Keratinocyte (primary cell): ENCODE measurements around the gene RND3. TPM values are rescaled to one million over a fixed set of nuclear protein-coding genes. Genes with fewer than 3 reads are reported as not detected.
A peak's percentile ranks its signal among the peaks of the same experiment; 100 is the strongest.

Experiments used
- DNase-seq: peaks from one replicate; pipeline ENCODE4 v3.0.0-alpha.2; 2011; ENCODE audit warnings: low read depth, missing footprints, low spot score
- FAIRE-seq: peaks from 2 replicates; lab custom pipeline; 2011; peaks lifted over from hg19 to GRCh38; lab: Jason Lieb, UNC
- H2AFZ ChIP-seq: 2 replicates; pipeline ENCODE4 v1.6.0; 2012; ENCODE audit warnings: low read length, control low read depth, inconsistent platforms; ENCODE audit not compliant: control insufficient read depth
- H3K27ac ChIP-seq: 2 replicates; pipeline ENCODE4 v1.5.1; 2011; ENCODE audit warnings: low read length; ENCODE audit not compliant: control insufficient read depth, insufficient read depth
- H3K27me3 ChIP-seq: 3 replicates; pipeline ENCODE4 v1.6.0; 2011; ENCODE audit warnings: low read length; ENCODE audit not compliant: control insufficient read depth, insufficient read depth; ENCODE audit errors: extremely low read depth
- H3K36me3 ChIP-seq, 2 experiments: 2 replicates in 1 of 2; 3 replicates in 1 of 2; pipeline ENCODE4 v1.5.1; 2011; ENCODE audit warnings: low read length in 2 of 2, mild to moderate bottlenecking in 1 of 2; ENCODE audit not compliant: control insufficient read depth in 2 of 2, insufficient read depth in 2 of 2; ENCODE audit errors: extremely low read depth in 1 of 2
- H3K4me1 ChIP-seq: 3 replicates; pipeline ENCODE4 v1.5.1; 2011; ENCODE audit warnings: low read length; ENCODE audit not compliant: control insufficient read depth, insufficient read depth; ENCODE audit errors: extremely low read depth
- H3K4me2 ChIP-seq: 3 replicates; pipeline ENCODE4 v1.6.0; 2011; ENCODE audit warnings: low read depth, low read length; ENCODE audit not compliant: control insufficient read depth, insufficient read depth; ENCODE audit errors: extremely low read depth
- H3K4me3 ChIP-seq, 3 experiments: fragments of 200-600 bp in 1 of 3; sonication (generic) in 1 of 3; 2 replicates in 2 of 3; 3 replicates in 1 of 3; pipeline ENCODE4 v1.5.1; 2011 to 2016; ENCODE audit warnings: low read length in 3 of 3, mild to moderate bottlenecking in 3 of 3, control low read depth in 2 of 3, inconsistent platforms in 1 of 3, low read depth in 1 of 3, mixed read lengths in 1 of 3, mixed run types in 1 of 3, moderate library complexity in 1 of 3; ENCODE audit not compliant: control insufficient read depth in 2 of 3, insufficient read depth in 2 of 3; ENCODE audit errors: extremely low read depth in 1 of 3
- H3K79me2 ChIP-seq: 2 replicates; pipeline ENCODE4 v1.6.0; 2012; ENCODE audit warnings: low read length; ENCODE audit not compliant: control insufficient read depth, insufficient read depth
- H3K9ac ChIP-seq: 3 replicates; pipeline ENCODE4 v1.6.0; 2011; ENCODE audit warnings: low read length; ENCODE audit not compliant: control insufficient read depth, insufficient read depth; ENCODE audit errors: extremely low read depth
- H3K9me1 ChIP-seq: 3 replicates; pipeline ENCODE4 v1.6.0; 2011; ENCODE audit warnings: low read length; ENCODE audit not compliant: control insufficient read depth, insufficient read depth; ENCODE audit errors: extremely low read depth
- H3K9me3 ChIP-seq: 2 replicates; pipeline ENCODE4 v1.5.1; 2012; ENCODE audit warnings: low read depth, low read length; ENCODE audit not compliant: control insufficient read depth
- H4K20me1 ChIP-seq: 3 replicates; pipeline ENCODE4 v1.6.0; 2011; ENCODE audit warnings: low read length; ENCODE audit not compliant: control insufficient read depth, insufficient read depth; ENCODE audit errors: extremely low read depth
- CTCF ChIP-seq, 3 experiments: IDR thresholded peaks in 1 of 3; conservative IDR thresholded peaks in 1 of 3; optimal IDR thresholded peaks in 1 of 3; 2 replicates in 2 of 3; 3 replicates in 1 of 3; pipeline versions ENCODE3 to v1.5.1; 2011; ENCODE audit warnings: low read length in 3 of 3, mild to moderate bottlenecking in 3 of 3, moderate library complexity in 2 of 3, control low read depth in 1 of 3, inconsistent platforms in 1 of 3; ENCODE audit not compliant: insufficient read depth in 2 of 3; ENCODE audit errors: extremely low read depth in 1 of 3
- EZH2 ChIP-seq: IDR thresholded peaks from one replicate; pipeline ENCODE4 v1.6.1; 2012; ENCODE audit warnings: inconsistent platforms, mild to moderate bottlenecking, low read length, moderate library complexity
- dilution Hi-C: fragments of 300-500 bp; cut with MboI; formaldehyde crosslinking; loops from one replicate; pipeline ENCODE4 v1.7.0; 2020; ENCODE audit warnings: low sequenced_read_pairs; ENCODE audit not compliant: extremely low pct_ligation_motif_present
- polyA plus RNA-seq, 5 experiments: library from polyadenylated mRNA; depleted of rRNA in 3 of 5; stranded (reverse) in 3 of 5; stranded (forward) in 1 of 5; unstranded in 1 of 5; fragments of >200 nt; gene quantifications; 1 replicate in 1 of 5; 2 replicates in 3 of 5; 3 replicates in 1 of 5; pipeline versions ENCODE4 v1.2.1 to v1.2.3, GENCODE V29; 2011 to 2012; ENCODE audit warnings: missing spikeins in 2 of 5, low read depth in 1 of 5, low replicate concordance in 1 of 5

The RND3 gene
- polyA plus RNA-seq, 1 donor (not counting 4 experiments of a cell fraction or from before 2014, with no cell fraction given), result 202 TPM

GRCh38 chr2:150531591-150531990 lies 44.1 kb upstream of the RND3 start:
- H3K27ac ChIP-seq, result no peak overlapping the region
- no peak for TF ChIP-seq CTCF (optimal IDR thresholded peaks at IDR 0.05 in 1 of 3, IDR thresholded peaks at IDR 0.05 in 1 of 3, conservative IDR thresholded peaks at IDR 0.05 in 1 of 3; ENCODE audit: extremely low read depth in 1 of 3, insufficient read depth in 2 of 3, low read length in 3 of 3)
- no peak for TF ChIP-seq EZH2
- H2AFZ ChIP-seq, result no peak overlapping the region
- H3K9me1 ChIP-seq, result no peaks in the 10 kb centered on the region
- H3K4me3 ChIP-seq, result no peak overlapping the region
- peaks cover 58% of the 10 kb centered on the region for H3K4me1 ChIP-seq
- FAIRE-seq (no peak), DNase-seq (no peak)
- H4K20me1 ChIP-seq, result no peaks in the 10 kb centered on the region
- no peaks in the 10 kb centered on the region for H3K9me3 ChIP-seq
- no peak overlapping the region for H3K4me2 ChIP-seq
- no peaks in the 10 kb centered on the region for H3K36me3 ChIP-seq
- H3K27me3 ChIP-seq, result no peaks in the 10 kb centered on the region
- no peaks in the 10 kb centered on the region for H3K79me2 ChIP-seq
- no peak overlapping the region for H3K9ac ChIP-seq
- dilution Hi-C loops, result no loop called here

- dilution Hi-C loops, result no loop called here
- no peak overlapping the region for H2AFZ ChIP-seq
- no peak for DNase-seq
- no peaks in the 10 kb centered on the region for H3K27me3 ChIP-seq
- H3K4me3 ChIP-seq, result no peak overlapping the region
- H3K79me2 ChIP-seq, result no peaks in the 10 kb centered on the region
- H3K4me2 ChIP-seq, result peak overlapping the region; percentile 71
- peaks cover 60% of the 10 kb centered on the region for H3K4me1 ChIP-seq
- peak overlapping the region; percentile 90 for H3K27ac ChIP-seq
- H3K9ac ChIP-seq, result no peak overlapping the region
- H3K9me3 ChIP-seq, result no peaks in the 10 kb centered on the region
- TF ChIP-seq EZH2, result no peak
- no peak for TF ChIP-seq CTCF (optimal IDR thresholded peaks at IDR 0.05 in 1 of 3, IDR thresholded peaks at IDR 0.05 in 1 of 3, conservative IDR thresholded peaks at IDR 0.05 in 1 of 3; ENCODE audit: extremely low read depth in 1 of 3, insufficient read depth in 2 of 3, low read length in 3 of 3)
- H3K36me3 ChIP-seq, result no peaks in the 10 kb centered on the region
- no peak for FAIRE-seq
- H3K9me1 ChIP-seq, result no peaks in the 10 kb centered on the region
- no peaks in the 10 kb centered on the region for H4K20me1 ChIP-seq
Measured at GRCh38 chr2:150530168-150530567, 42.7 kb upstream of the RND3 start.
